Liver (tissue), 9 donors: Measurements from ENCODE around the gene USH2A. TPM values are rescaled to one million over a fixed set of nuclear protein-coding genes. Genes with fewer than 3 reads are reported as not detected.

Experiments used
- DNase-seq: peaks from one replicate; pipeline ENCODE4 v3.0.0-alpha.2; 2017; ENCODE audit warnings: low spot score
- H3K27ac ChIP-seq, 2 donors: one replicate each; pipeline ENCODE4 v1.7.0; 2013; ENCODE audit warnings: inconsistent platforms in 2 of 2, low read length in 2 of 2, control low read depth in 1 of 2, low read depth in 1 of 2, mild to moderate bottlenecking in 1 of 2
- H3K27me3 ChIP-seq, 4 donors: one replicate each; pipeline versions ENCODE4 v1.6.1 to v1.7.0; 2013; ENCODE audit warnings: low read length in 3 of 4, inconsistent platforms in 1 of 4, mild to moderate bottlenecking in 1 of 4, moderate library complexity in 1 of 4; ENCODE audit not compliant: control insufficient read depth in 4 of 4, insufficient read depth in 4 of 4
- H3K36me3 ChIP-seq, 4 donors: one replicate each; pipeline versions ENCODE4 v1.6.1 to v1.7.0; 2013; ENCODE audit warnings: low read length in 3 of 4, mild to moderate bottlenecking in 3 of 4, low read depth in 1 of 4, moderate library complexity in 1 of 4; ENCODE audit not compliant: control insufficient read depth in 4 of 4, insufficient read depth in 3 of 4
- H3K4me1 ChIP-seq, 4 donors: one replicate each; pipeline versions ENCODE4 v1.6.1 to v1.7.0; 2013; ENCODE audit warnings: low read length in 3 of 4, mild to moderate bottlenecking in 3 of 4, moderate library complexity in 1 of 4; ENCODE audit not compliant: control insufficient read depth in 4 of 4, insufficient read depth in 4 of 4
- H3K4me3 ChIP-seq, 3 donors: one replicate each; pipeline versions ENCODE4 v1.6.1 to v1.7.0; 2013; ENCODE audit warnings: low read length in 3 of 3, control low read depth in 1 of 3, low read depth in 1 of 3, mild to moderate bottlenecking in 1 of 3
- H3K9ac ChIP-seq, 2 donors: one replicate each; pipeline ENCODE4 v1.7.0; 2013; ENCODE audit warnings: low read length in 2 of 2, mild to moderate bottlenecking in 2 of 2, moderate library complexity in 2 of 2, control low read depth in 1 of 2, low read depth in 1 of 2
- H3K9me3 ChIP-seq, 4 donors: one replicate each; pipeline versions ENCODE4 v1.6.1 to v1.7.0; 2013; ENCODE audit warnings: low read length in 3 of 4; ENCODE audit not compliant: control insufficient read depth in 4 of 4
- ATF3 ChIP-seq: IDR thresholded peaks from 2 replicates; pipeline ENCODE4 v1.6.1; 2016; ENCODE audit warnings: antibody characterized with exemption
- CTCF ChIP-seq: fragments of 150-350 bp; IDR thresholded peaks from 2 replicates; pipeline ENCODE4 v1.5.1; 2017; ENCODE audit warnings: improper control_type of control experiment, low read depth, low read length; ENCODE audit not compliant: missing input control
- EGR1 ChIP-seq, 2 donors: IDR thresholded peaks; 2 replicates each; pipeline ENCODE4 v1.6.1; 2016 to 2018; ENCODE audit warnings: antibody characterized with exemption in 2 of 2, low read depth in 2 of 2
- FOXA1 ChIP-seq: IDR thresholded peaks from 2 replicates; pipeline ENCODE4 v1.6.1; 2016; ENCODE audit warnings: antibody characterized with exemption
- FOXA2 ChIP-seq: IDR thresholded peaks from 2 replicates; pipeline ENCODE4 v1.6.1; 2016; ENCODE audit warnings: antibody characterized with exemption
- GABPA ChIP-seq, 2 donors: IDR thresholded peaks in 1 of 2; conservative IDR thresholded peaks in 1 of 2; 2 replicates each; pipeline ENCODE4 v1.6.1; 2016; ENCODE audit warnings: antibody characterized with exemption in 2 of 2, mild to moderate bottlenecking in 1 of 2, moderate library complexity in 1 of 2
- HNF4A ChIP-seq, 2 donors: conservative IDR thresholded peaks; 2 replicates each; pipeline ENCODE4 v1.6.1; 2016; ENCODE audit warnings: antibody characterized with exemption in 2 of 2, mild to moderate bottlenecking in 2 of 2
- HNF4G ChIP-seq: IDR thresholded peaks from 2 replicates; pipeline ENCODE4 v1.6.1; 2016; ENCODE audit warnings: antibody characterized with exemption
- JUND ChIP-seq, 2 donors: IDR thresholded peaks; 2 replicates each; pipeline ENCODE4 v1.6.1; 2016; ENCODE audit warnings: antibody characterized with exemption in 2 of 2
- MAX ChIP-seq: IDR thresholded peaks from 2 replicates; pipeline ENCODE4 v1.6.1; 2016; ENCODE audit warnings: antibody characterized with exemption
- NR2F2 ChIP-seq: IDR thresholded peaks from 2 replicates; pipeline ENCODE4 v1.6.1; 2016; ENCODE audit warnings: antibody characterized with exemption
- RAD21 ChIP-seq, 2 donors: IDR thresholded peaks; 2 replicates each; pipeline ENCODE4 v1.6.1; 2016; ENCODE audit warnings: antibody characterized with exemption in 2 of 2, mild to moderate bottlenecking in 2 of 2
- REST ChIP-seq: IDR thresholded peaks from 2 replicates; pipeline ENCODE4 v1.6.1; 2016; ENCODE audit warnings: antibody characterized with exemption, mild to moderate bottlenecking
- RXRA ChIP-seq, 2 donors: IDR thresholded peaks; 2 replicates each; pipeline ENCODE4 v1.6.1; 2017 to 2018; ENCODE audit warnings: antibody characterized with exemption in 2 of 2, mild to moderate bottlenecking in 1 of 2
- SP1 ChIP-seq: IDR thresholded peaks from 2 replicates; pipeline ENCODE4 v1.6.1; 2018; ENCODE audit warnings: antibody characterized with exemption, mild to moderate bottlenecking
- TAF1 ChIP-seq: conservative IDR thresholded peaks from 2 replicates; pipeline ENCODE4 v1.6.1; 2016; ENCODE audit warnings: antibody characterized with exemption, mild to moderate bottlenecking
- YY1 ChIP-seq: IDR thresholded peaks from 2 replicates; pipeline ENCODE4 v1.6.1; 2016; ENCODE audit warnings: antibody characterized with exemption, mild to moderate bottlenecking
- WGBS: extraction: QIAGEN DNeasy Blood & Tissue Kit; methylation state at CpG from one replicate; pipeline ENCODE4 v1.1.7; 2013; 5-methylcytosine and 5-hydroxymethylcytosine counted together
- polyA plus RNA-seq, 2 donors: library from polyadenylated mRNA; stranded (reverse) in 1 of 2; unstranded in 1 of 2; fragments of 200-250 nt in 1 of 2; fragments of >200 nt in 1 of 2; fragmentation: Nextera tagmentation in 1 of 2; extraction: Ambion mirVana in 1 of 2; gene quantifications; one replicate each; pipeline versions ENCODE4 v1.2.1 to v1.2.3, GENCODE V29; 2013 to 2015
- total RNA-seq, 2 donors: library from RNA; depleted of rRNA; stranded (reverse); fragments of >200 nt; gene quantifications; one replicate each; pipeline ENCODE4 v1.2.3, GENCODE V29; 2014
- donor health status: healthy.
- donor health status: healthy.
- donor health status: healthy.
- donor health status: healthy.
- donor health status: healthy.

The USH2A gene
- total and polyA plus RNA-seq, 4 donors, result 0.14 to 1.0 (median 0.31) TPM

GRCh38 chr1:216258386-216258785 is 164.9 kb downstream of the USH2A start:
- WGBS, result 71% methylated on average over 3 of the region's 3 CpGs

More at GRCh38 chr1:216258386-216258785, 164.9 kb downstream of the USH2A start:
- Histone ChIP-seq H3K9ac (no peak overlapping the region), H3K27me3 (peaks cover 0 to 2% (median 0%) of the 10 kb centered on the region in 4 donors), H3K9me3 (peaks cover 0 to 1% (median 0%) of the 10 kb centered on the region in 4 donors), H3K36me3 (no peaks in the 10 kb centered on the region), H3K4me1 (no peaks in the 10 kb centered on the region), H3K27ac (no peak overlapping the region), H3K4me3 (no peak overlapping the region)
- no peak for DNase-seq
- TF ChIP-seq MAX (no peak), SP1 (no peak), CTCF (no peak), REST (no peak), HNF4G (no peak), FOXA2 (no peak), RXRA (IDR thresholded peaks at IDR 0.05) (no peak), RAD21 (IDR thresholded peaks at IDR 0.05) (no peak), JUND (IDR thresholded peaks at IDR 0.05) (no peak), NR2F2 (no peak), FOXA1 (no peak), ATF3 (no peak), GABPA (IDR thresholded peaks at IDR 0.05 in 1 of 2, conservative IDR thresholded peaks at IDR 0.05 in 1 of 2) (no peak), HNF4A (conservative IDR thresholded peaks at IDR 0.05) (no peak), TAF1 (no peak), EGR1 (IDR thresholded peaks at IDR 0.05; ENCODE audit: low read depth in 2 of 2) (no peak), YY1 (no peak)
